ENCODE data around the gene PEDS1. TPM values are rescaled to one million over a fixed set of nuclear protein-coding genes. Genes with fewer than 3 reads are reported as not detected.

The PEDS1 gene
- total RNA-seq, 1 experiment from 2014 or later = 37.5 TPM

DNA sequence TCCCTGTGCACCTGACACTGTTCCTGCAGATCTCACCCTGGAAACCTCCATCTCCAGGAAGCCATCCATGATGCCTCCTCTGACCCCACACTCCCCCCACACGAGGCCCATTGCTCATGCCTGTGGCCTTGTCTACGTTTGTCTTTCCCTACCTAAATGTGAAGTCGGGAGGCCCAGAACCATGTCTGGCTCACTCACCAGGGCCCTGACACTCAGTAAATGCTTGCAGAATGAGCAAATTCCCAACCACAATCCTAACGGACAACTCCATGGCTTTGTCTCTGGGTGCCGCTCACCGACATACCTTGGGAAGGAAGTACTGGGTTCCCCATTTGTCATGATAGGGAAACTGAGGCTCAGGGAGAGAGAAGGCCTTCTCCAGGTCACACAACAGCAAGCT, 7.3 kb downstream of the PEDS1 start:
- Mint-ChIP-seq H3K27me3 (ENCODE audit: unreplicated experiment) (no peaks in the 10 kb centered on the region), H3K4me1 (ENCODE audit: low read depth, unreplicated experiment) (peaks cover 65% of the 10 kb centered on the region), H3K27ac (ENCODE audit: unreplicated experiment) (peak overlapping the region; percentile 63), H3K4me3 (ENCODE audit: low read depth, unreplicated experiment) (no peak overlapping the region), H3K36me3 (ENCODE audit: insufficient read depth, unreplicated experiment) (peaks cover 49% of the 10 kb centered on the region), H3K9me3 (ENCODE audit: low read depth, unreplicated experiment) (no peaks in the 10 kb centered on the region)
- no peak for DNase-seq
- TF ChIP-seq CTCF (IDR thresholded peaks at IDR 0.05; ENCODE audit: unreplicated experiment) = no peak
- intact Hi-C loops (cut with micrococcal nuclease; ENCODE audit: unreplicated experiment) = no loop called here
- CTCF ChIA-PET = no interaction called here
- BruUV-seq (replicated peaks) = no TSS peak

DNA sequence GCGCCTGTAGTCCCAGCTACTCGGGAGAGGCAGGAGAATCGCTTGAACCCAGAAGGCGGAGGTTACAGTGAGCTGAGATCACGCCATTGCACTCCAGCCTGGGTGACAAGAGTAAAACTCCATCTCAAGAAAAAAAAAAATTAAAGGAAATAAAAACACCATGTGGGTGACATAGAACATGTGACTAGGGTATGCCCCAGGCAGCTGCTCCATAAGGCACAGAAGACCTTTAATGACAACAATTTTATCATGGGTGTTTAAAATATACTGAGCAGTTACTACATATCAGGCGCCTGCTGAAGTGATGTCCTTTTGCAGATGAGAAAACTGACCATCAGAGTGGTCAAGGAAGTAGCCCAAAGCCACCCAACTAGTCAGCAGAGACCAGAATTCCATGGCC, 8.0 kb downstream of the PEDS1 start:
- Mint-ChIP-seq H3K4me3 (ENCODE audit: low read depth, unreplicated experiment) (no peak overlapping the region), H3K4me1 (ENCODE audit: low read depth, unreplicated experiment) (peaks cover 63% of the 10 kb centered on the region), H3K27ac (ENCODE audit: unreplicated experiment) (no peak overlapping the region), H3K9me3 (ENCODE audit: low read depth, unreplicated experiment) (no peaks in the 10 kb centered on the region), H3K27me3 (ENCODE audit: unreplicated experiment) (no peaks in the 10 kb centered on the region), H3K36me3 (ENCODE audit: insufficient read depth, unreplicated experiment) (peaks cover 44% of the 10 kb centered on the region)
- TF ChIP-seq CTCF (IDR thresholded peaks at IDR 0.05; ENCODE audit: unreplicated experiment) = no peak
- CTCF ChIA-PET = no interaction called here
- intact Hi-C loops (cut with micrococcal nuclease; ENCODE audit: unreplicated experiment) = no loop called here
- BruUV-seq (replicated peaks) = no TSS peak
- DNase-seq = no peak

GRCh38 chr20:50144362-50144761, 9.2 kb downstream of the PEDS1 start:
- H3K27me3 Mint-ChIP-seq (ENCODE audit: unreplicated experiment) = no peaks in the 10 kb centered on the region
- H3K36me3 Mint-ChIP-seq (ENCODE audit: insufficient read depth, unreplicated experiment) = peaks cover 45% of the 10 kb centered on the region
- no peak overlapping the region for H3K4me3 Mint-ChIP-seq (ENCODE audit: low read depth, unreplicated experiment)
- no peaks in the 10 kb centered on the region for H3K9me3 Mint-ChIP-seq (ENCODE audit: low read depth, unreplicated experiment)
- no peak for TF ChIP-seq CTCF (IDR thresholded peaks at IDR 0.05; ENCODE audit: unreplicated experiment)
- peak; percentile 44 for DNase-seq
- BruUV-seq (replicated peaks) = no TSS peak
- peak overlapping the region; percentile 22 for H3K27ac Mint-ChIP-seq (ENCODE audit: unreplicated experiment)
- CTCF ChIA-PET = interaction anchor here (0.6 to 1.6 kb wide), 7 partner anchors 9 to 1010 kb away, joined by 3 to 8 read pairs (median 8); partner anchors contain the start of gene PEDS1
- H3K4me1 Mint-ChIP-seq (ENCODE audit: low read depth, unreplicated experiment) = peaks cover 66% of the 10 kb centered on the region
- intact Hi-C loops (cut with micrococcal nuclease; ENCODE audit: unreplicated experiment) = no loop called here

GRCh38 chr20:50142812-50143211, 10.7 kb downstream of the PEDS1 start:
- H3K9me3 Mint-ChIP-seq (ENCODE audit: low read depth, unreplicated experiment) = no peaks in the 10 kb centered on the region
- BruUV-seq (replicated peaks) = no TSS peak
- peaks cover 69% of the 10 kb centered on the region for H3K4me1 Mint-ChIP-seq (ENCODE audit: low read depth, unreplicated experiment)
- intact Hi-C loops (cut with micrococcal nuclease; ENCODE audit: unreplicated experiment) = no loop called here
- H3K4me3 Mint-ChIP-seq (ENCODE audit: low read depth, unreplicated experiment) = no peak overlapping the region
- no peak for TF ChIP-seq CTCF (IDR thresholded peaks at IDR 0.05; ENCODE audit: unreplicated experiment)
- no peaks in the 10 kb centered on the region for H3K27me3 Mint-ChIP-seq (ENCODE audit: unreplicated experiment)
- peaks cover 59% of the 10 kb centered on the region for H3K36me3 Mint-ChIP-seq (ENCODE audit: insufficient read depth, unreplicated experiment)
- H3K27ac Mint-ChIP-seq (ENCODE audit: unreplicated experiment) = peak overlapping the region; percentile 36
- DNase-seq = no peak
- CTCF ChIA-PET = no interaction called here
